Measurements from ENCODE around the gene NAV2.

Gene NAV2

GRCh38 chr11:20055312-20055711 is 342.7 kb downstream of the NAV2 start:
- no peaks in the 10 kb centered on the region for H3K27me3 ChIP-seq
- H3K27ac ChIP-seq, result no peak overlapping the region
- no peaks in the 10 kb centered on the region for H3K9me3 ChIP-seq
- no peak for TF ChIP-seq CTCF (IDR thresholded peaks at IDR 0.05)
- H3K4me1 ChIP-seq (ENCODE audit: control insufficient read depth in 1 of 2, insufficient read depth in 1 of 2, low read depth in 1 of 2, low read length in 1 of 2), result no peaks in the 10 kb centered on the region
- H3K4me3 ChIP-seq (ENCODE audit: low read depth in 1 of 2, low read length in 1 of 2), result no peak overlapping the region
- peaks cover 85% of the 10 kb centered on the region for H3K36me3 ChIP-seq

- no peak overlapping the region for H3K27ac ChIP-seq
- H3K4me1 ChIP-seq (ENCODE audit: control insufficient read depth in 1 of 2, insufficient read depth in 1 of 2, low read depth in 1 of 2, low read length in 1 of 2), result no peaks in the 10 kb centered on the region
- H3K27me3 ChIP-seq, result no peaks in the 10 kb centered on the region
- H3K9me3 ChIP-seq, result no peaks in the 10 kb centered on the region
- H3K36me3 ChIP-seq, result peaks cover 86% of the 10 kb centered on the region
- H3K4me3 ChIP-seq (ENCODE audit: low read depth in 1 of 2, low read length in 1 of 2), result no peak overlapping the region
- TF ChIP-seq CTCF (IDR thresholded peaks at IDR 0.05), result no peak
Measured at GRCh38 chr11:20056109-20056949, 343.7 kb downstream of the NAV2 start.

GRCh38 chr11:20056950-20057943 is 344.6 kb downstream of the NAV2 start:
- no peak overlapping the region for H3K27ac ChIP-seq
- H3K9me3 ChIP-seq, result no peaks in the 10 kb centered on the region
- no peak for TF ChIP-seq CTCF (IDR thresholded peaks at IDR 0.05)
- H3K4me3 ChIP-seq (ENCODE audit: low read depth in 1 of 2, low read length in 1 of 2), result no peak overlapping the region
- peaks cover 82% of the 10 kb centered on the region for H3K36me3 ChIP-seq
- H3K4me1 ChIP-seq (ENCODE audit: control insufficient read depth in 1 of 2, insufficient read depth in 1 of 2, low read depth in 1 of 2, low read length in 1 of 2), result no peaks in the 10 kb centered on the region
- no peaks in the 10 kb centered on the region for H3K27me3 ChIP-seq

GRCh38 chr11:20058749-20059458 is 346.3 kb downstream of the NAV2 start:
- Histone ChIP-seq H3K27ac (no peak overlapping the region), H3K4me3 (ENCODE audit: low read depth in 1 of 2, low read length in 1 of 2) (no peak overlapping the region), H3K27me3 (no peaks in the 10 kb centered on the region), H3K36me3 (peaks cover 87% of the 10 kb centered on the region), H3K9me3 (no peaks in the 10 kb centered on the region), H3K4me1 (ENCODE audit: control insufficient read depth in 1 of 2, insufficient read depth in 1 of 2, low read depth in 1 of 2, low read length in 1 of 2) (no peaks in the 10 kb centered on the region)
- TF ChIP-seq CTCF (IDR thresholded peaks at IDR 0.05), result no peak

- no peak for TF ChIP-seq CTCF (IDR thresholded peaks at IDR 0.05)
- H3K4me1 ChIP-seq (ENCODE audit: control insufficient read depth in 1 of 2, insufficient read depth in 1 of 2, low read depth in 1 of 2, low read length in 1 of 2), result no peaks in the 10 kb centered on the region
- H3K4me3 ChIP-seq (ENCODE audit: low read depth in 1 of 2, low read length in 1 of 2), result no peak overlapping the region
- no peaks in the 10 kb centered on the region for H3K9me3 ChIP-seq
- H3K27me3 ChIP-seq, result no peaks in the 10 kb centered on the region
- peaks cover 86% of the 10 kb centered on the region for H3K36me3 ChIP-seq
- H3K27ac ChIP-seq, result no peak overlapping the region
Measured at GRCh38 chr11:20059587-20060021, 347.0 kb downstream of the NAV2 start.

Measured in neutrophil (primary cell).